ENCODE results near the gene EBP.

EBP gene

DNA sequence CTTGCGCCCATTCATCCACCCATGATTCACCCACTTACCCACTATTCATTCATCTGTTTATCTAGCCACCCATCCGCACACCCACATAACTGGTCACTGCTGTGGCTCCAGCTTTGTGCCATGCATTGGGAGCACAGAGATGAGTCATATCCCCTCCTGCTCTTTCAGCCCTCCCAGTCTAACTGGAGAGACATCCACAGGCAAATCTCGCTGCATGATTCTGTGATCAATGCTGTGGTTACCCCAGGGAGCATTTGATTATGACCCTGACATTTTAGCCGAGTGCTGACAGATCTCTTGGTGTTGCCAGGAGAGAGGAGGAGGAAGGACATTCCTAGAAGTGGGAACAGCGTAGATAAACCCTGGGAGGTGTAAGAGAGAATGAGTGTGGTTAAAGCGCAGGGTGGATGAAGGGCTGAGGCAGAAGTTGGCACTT lies 23.2 kb upstream of the EBP start:
- peak overlapping the region; percentile 69 for H3K27ac ChIP-seq (ENCODE audit: poor library complexity, severe bottlenecking)
- peak; percentile 70 for ATAC-seq (ENCODE audit: low read depth)

DNA sequence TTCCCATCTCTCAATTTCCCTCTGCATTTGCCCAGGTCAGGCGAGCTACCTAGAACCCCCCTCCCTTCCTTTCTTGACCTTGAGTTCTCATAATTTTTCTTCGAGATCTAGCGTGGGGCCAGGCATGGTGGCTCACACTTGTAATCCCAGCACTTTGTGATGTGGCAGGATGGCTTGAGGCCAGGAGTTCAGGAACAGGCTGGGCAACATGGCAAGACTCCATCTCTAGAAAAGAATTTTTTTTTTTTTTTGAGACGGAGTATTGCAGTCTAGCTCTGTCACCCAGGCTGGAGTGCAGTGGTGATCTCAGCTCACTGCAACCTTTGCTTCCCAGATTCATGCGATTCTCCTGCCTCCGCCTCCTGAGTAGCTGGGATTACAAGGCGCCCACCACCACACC lies 17.3 kb upstream of the EBP start:
- H3K4me1 ChIP-seq (ENCODE audit: insufficient read depth, poor library complexity, severe bottlenecking), result no peaks in the 10 kb centered on the region
- TF ChIP-seq, protein P1, sequence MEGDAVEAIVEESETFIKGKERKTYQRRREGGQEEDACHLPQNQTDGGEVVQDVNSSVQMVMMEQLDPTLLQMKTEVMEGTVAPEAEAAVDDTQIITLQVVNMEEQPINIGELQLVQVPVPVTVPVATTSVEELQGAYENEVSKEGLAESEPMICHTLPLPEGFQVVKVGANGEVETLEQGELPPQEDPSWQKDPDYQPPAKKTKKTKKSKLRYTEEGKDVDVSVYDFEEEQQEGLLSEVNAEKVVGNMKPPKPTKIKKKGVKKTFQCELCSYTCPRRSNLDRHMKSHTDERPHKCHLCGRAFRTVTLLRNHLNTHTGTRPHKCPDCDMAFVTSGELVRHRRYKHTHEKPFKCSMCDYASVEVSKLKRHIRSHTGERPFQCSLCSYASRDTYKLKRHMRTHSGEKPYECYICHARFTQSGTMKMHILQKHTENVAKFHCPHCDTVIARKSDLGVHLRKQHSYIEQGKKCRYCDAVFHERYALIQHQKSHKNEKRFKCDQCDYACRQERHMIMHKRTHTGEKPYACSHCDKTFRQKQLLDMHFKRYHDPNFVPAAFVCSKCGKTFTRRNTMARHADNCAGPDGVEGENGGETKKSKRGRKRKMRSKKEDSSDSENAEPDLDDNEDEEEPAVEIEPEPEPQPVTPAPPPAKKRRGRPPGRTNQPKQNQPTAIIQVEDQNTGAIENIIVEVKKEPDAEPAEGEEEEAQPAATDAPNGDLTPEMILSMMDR (IDR thresholded peaks at IDR 0.05; ENCODE audit: poor library complexity, severe bottlenecking), result no peak
- H3K27ac ChIP-seq (ENCODE audit: poor library complexity, severe bottlenecking), result no peak overlapping the region
- H3K9me3 ChIP-seq (ENCODE audit: severe bottlenecking), result no peaks in the 10 kb centered on the region
- no peaks in the 10 kb centered on the region for H3K27me3 ChIP-seq (ENCODE audit: insufficient read depth, poor library complexity, severe bottlenecking)
- DNase-seq (ENCODE audit: low spot score), result no peak
- no peak for ATAC-seq (ENCODE audit: low read depth)
- no peak overlapping the region for H3K4me3 ChIP-seq (ENCODE audit: severe bottlenecking)
- no peaks in the 10 kb centered on the region for H3K36me3 ChIP-seq (ENCODE audit: low read depth)

More for the DNA sequence above, 23.2 kb upstream of the EBP start:
- TF ChIP-seq, protein P1 (IDR thresholded peaks at IDR 0.05; ENCODE audit: poor library complexity, severe bottlenecking), result no peak
- H3K4me1 ChIP-seq (ENCODE audit: insufficient read depth, poor library complexity, severe bottlenecking), result no peaks in the 10 kb centered on the region
- no peaks in the 10 kb centered on the region for H3K27me3 ChIP-seq (ENCODE audit: insufficient read depth, poor library complexity, severe bottlenecking)
- DNase-seq (ENCODE audit: low spot score), result no peak
- no peak overlapping the region for H3K4me3 ChIP-seq (ENCODE audit: severe bottlenecking)
- no peaks in the 10 kb centered on the region for H3K36me3 ChIP-seq (ENCODE audit: low read depth)
- H3K9me3 ChIP-seq (ENCODE audit: severe bottlenecking), result no peaks in the 10 kb centered on the region

DNA sequence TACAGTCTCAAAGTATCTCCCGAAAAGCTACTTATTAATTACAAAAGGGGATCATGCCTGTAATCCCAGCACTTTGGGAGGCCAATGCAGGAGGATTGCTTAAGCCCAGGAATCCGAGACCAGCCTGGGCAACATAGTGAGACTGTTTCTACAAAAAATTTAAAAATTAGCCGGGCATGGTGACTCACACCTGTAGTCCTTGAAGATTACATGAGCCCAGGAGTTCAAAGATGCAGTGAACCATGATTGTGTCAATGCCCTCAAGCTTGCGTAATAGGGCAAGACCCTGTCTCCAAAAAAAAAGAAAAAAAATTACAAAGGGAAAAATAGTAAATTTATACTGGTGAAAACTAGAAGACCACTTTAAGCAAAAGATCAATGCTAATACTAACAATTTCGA lies 16.1 kb upstream of the EBP start:
- Histone ChIP-seq H3K27ac (ENCODE audit: poor library complexity, severe bottlenecking) (no peak overlapping the region), H3K36me3 (ENCODE audit: low read depth) (peaks cover 5% of the 10 kb centered on the region; the same call in 1 of the 2 replicates), H3K4me3 (ENCODE audit: severe bottlenecking) (no peak overlapping the region), H3K4me1 (ENCODE audit: insufficient read depth, poor library complexity, severe bottlenecking) (peaks cover 4% of the 10 kb centered on the region), H3K9me3 (ENCODE audit: severe bottlenecking) (no peaks in the 10 kb centered on the region), H3K27me3 (ENCODE audit: insufficient read depth, poor library complexity, severe bottlenecking) (no peaks in the 10 kb centered on the region)
- DNase-seq (ENCODE audit: low spot score), result no peak
- ATAC-seq (ENCODE audit: low read depth), result no peak
- TF ChIP-seq, protein P1 (IDR thresholded peaks at IDR 0.05; ENCODE audit: poor library complexity, severe bottlenecking), result no peak

DNA sequence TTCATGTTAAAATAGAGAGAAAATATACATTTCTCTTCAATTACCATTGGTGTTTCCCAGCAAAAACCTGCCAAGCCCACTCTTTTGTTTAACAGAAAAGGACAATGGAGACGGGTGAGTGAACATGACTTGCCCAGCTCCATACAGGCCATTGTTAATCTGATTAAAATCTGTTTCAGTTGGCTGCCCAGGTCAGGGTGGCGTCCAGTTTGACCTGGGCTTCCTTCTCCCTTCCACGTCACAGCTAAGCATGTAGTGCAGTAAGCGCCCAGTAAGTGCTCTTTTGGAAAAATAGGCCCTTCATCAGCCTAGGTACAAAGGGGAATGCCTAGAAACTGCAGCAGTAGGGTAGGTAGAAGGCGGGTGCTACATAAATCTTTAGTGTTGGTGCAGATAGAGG lies 14.4 kb upstream of the EBP start:
- H3K27me3 ChIP-seq (ENCODE audit: insufficient read depth, poor library complexity, severe bottlenecking), result no peaks in the 10 kb centered on the region
- TF ChIP-seq, protein P1 (IDR thresholded peaks at IDR 0.05; ENCODE audit: poor library complexity, severe bottlenecking), result no peak
- no peak overlapping the region for H3K4me3 ChIP-seq (ENCODE audit: severe bottlenecking)
- no peak for ATAC-seq (ENCODE audit: low read depth)
- H3K9me3 ChIP-seq (ENCODE audit: severe bottlenecking), result no peaks in the 10 kb centered on the region
- no peak for DNase-seq (ENCODE audit: low spot score)
- peaks cover 4% of the 10 kb centered on the region for H3K4me1 ChIP-seq (ENCODE audit: insufficient read depth, poor library complexity, severe bottlenecking)
- no peak overlapping the region for H3K27ac ChIP-seq (ENCODE audit: poor library complexity, severe bottlenecking)
- peaks cover 15% of the 10 kb centered on the region for H3K36me3 ChIP-seq (ENCODE audit: low read depth)

DNA sequence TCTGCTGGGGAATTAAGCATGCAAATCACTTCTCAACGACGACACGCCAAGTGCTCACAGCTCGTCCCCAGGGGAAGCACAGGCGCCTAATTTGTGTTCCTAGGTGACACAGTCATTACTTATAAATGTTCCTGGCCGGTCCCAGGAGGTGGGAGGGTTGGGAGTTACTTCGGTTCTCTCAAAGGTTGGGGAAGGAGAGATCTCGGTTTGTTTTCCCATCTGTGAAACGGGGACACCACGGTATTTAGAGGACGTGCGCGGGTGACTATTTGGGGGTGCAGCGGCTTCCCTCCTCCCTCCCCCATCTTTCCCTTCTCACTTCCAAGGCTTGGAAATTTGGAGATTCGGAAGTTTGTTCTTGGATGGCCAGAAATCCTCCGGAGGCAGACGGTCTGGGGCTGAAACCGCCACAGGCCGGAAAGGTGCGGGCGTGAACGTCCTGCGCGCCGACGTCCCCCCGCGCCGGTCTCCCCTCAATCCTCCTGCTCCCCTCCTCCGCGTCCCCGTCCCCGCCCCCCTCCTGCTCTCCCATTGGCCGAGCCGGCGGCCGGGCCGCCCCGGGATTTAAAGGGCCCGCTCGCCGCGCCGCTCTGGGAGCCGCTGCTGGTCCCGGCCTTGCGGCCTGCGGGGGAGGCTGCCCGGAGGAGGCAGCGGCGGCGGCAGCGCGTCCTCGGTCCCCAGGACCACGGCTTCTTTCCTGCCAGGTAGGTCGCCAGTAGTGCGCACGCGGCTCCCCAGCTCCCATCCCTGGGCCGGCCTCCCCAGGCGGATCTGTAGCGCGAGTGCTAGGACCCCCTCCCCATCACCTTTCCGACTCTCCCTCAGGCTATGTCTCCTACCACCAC lies 13.0 kb upstream of the EBP start, which contains the start of gene PORCN:
Gene PORCN, plus strand, starts transcription at position 593 of the 845 bp plus-strand sequence. CDS start 829 bp downstream, outside the sequence.
- Histone ChIP-seq H3K4me3 (ENCODE audit: severe bottlenecking) (peak within 1 kb of the TSS; percentile 88), H3K36me3 (ENCODE audit: low read depth) (peaks cover 23% of the 10 kb centered on the region), H3K9me3 (ENCODE audit: severe bottlenecking) (no peaks in the 10 kb centered on the region), H3K27ac (ENCODE audit: poor library complexity, severe bottlenecking) (peak within 1 kb of the TSS; percentile 58), H3K4me1 (ENCODE audit: insufficient read depth, poor library complexity, severe bottlenecking) (peaks cover 4% of the 10 kb centered on the region), H3K27me3 (ENCODE audit: insufficient read depth, poor library complexity, severe bottlenecking) (no peaks in the 10 kb centered on the region)
- ATAC-seq (ENCODE audit: low read depth) (peak; percentile 90), DNase-seq (ENCODE audit: low spot score) (peak; percentile 75)
- TF ChIP-seq, protein P1 (IDR thresholded peaks at IDR 0.05; ENCODE audit: poor library complexity, severe bottlenecking), result no peak

Data from RWPE2 (cell line).